Stimulated activated CD4-positive, alpha-beta T cell treated with anti-CD3 and anti-CD28 coated beads, Interleukin-15, amount 100 ng/mL, for 24 hours (primary cell): Measurements from ENCODE around the gene TUBA3E.
"Not testable (repeated sequence)": the region's sequence is repeated elsewhere in the genome, so short reads cannot be mapped to it uniquely, and the experiment has no call there.

ENCODE experiments used
- DNase-seq: peaks from one replicate; pipeline ENCODE4 v3.0.0-alpha.2; 2020

The TUBA3E gene

GRCh38 chr2:130160838-130161705 lies 37.2 kb downstream of the TUBA3E start:
- not testable (repeated sequence) for DNase-seq

GRCh38 chr2:130160131-130160530 lies 38.1 kb downstream of the TUBA3E start:
- DNase-seq: no peak

GRCh38 chr2:130159376-130159775 lies 38.9 kb downstream of the TUBA3E start:
- DNase-seq: not testable (repeated sequence)

GRCh38 chr2:130158631-130159030 lies 39.6 kb downstream of the TUBA3E start:
- no peak for DNase-seq

GRCh38 chr2:130157825-130158514 lies 40.3 kb downstream of the TUBA3E start:
- DNase-seq: not testable (repeated sequence)

GRCh38 chr2:130157354-130157753 lies 40.9 kb downstream of the TUBA3E start:
- not testable (repeated sequence) for DNase-seq

- DNase-seq: no peak
These were observed 41.6 kb downstream of the TUBA3E start for GRCh38 chr2:130156624-130157004.

GRCh38 chr2:130155956-130156623 lies 42.1 kb downstream of the TUBA3E start:
- DNase-seq: peak; percentile 23

- DNase-seq: no peak
These were observed 43.2 kb downstream of the TUBA3E start for GRCh38 chr2:130154773-130155765.

- DNase-seq: not testable (repeated sequence)
These were observed 43.8 kb downstream of the TUBA3E start for GRCh38 chr2:130154423-130154770.

GRCh38 chr2:130153721-130154422 lies 44.4 kb downstream of the TUBA3E start:
- not testable (repeated sequence) for DNase-seq

GRCh38 chr2:130152816-130153595 lies 45.2 kb downstream of the TUBA3E start:
- no peak for DNase-seq

GRCh38 chr2:130152136-130152815 lies 46.0 kb downstream of the TUBA3E start:
- not testable (repeated sequence) for DNase-seq

- not testable (repeated sequence) for DNase-seq
These were observed 47.1 kb downstream of the TUBA3E start for GRCh38 chr2:130151145-130151512.

GRCh38 chr2:130150181-130151144 lies 47.8 kb downstream of the TUBA3E start:
- no peak for DNase-seq

- not testable (repeated sequence) for DNase-seq
These were observed 49.7 kb downstream of the TUBA3E start for GRCh38 chr2:130148515-130148914.

- DNase-seq: peak; percentile 76
These were observed 53.2 kb downstream of the TUBA3E start, which contains the start of gene CCDC74B for GRCh38 chr2:130145006-130145414. CCDC74B (minus strand) TSS chr2:130145112; CDS start chr2:130144996, 116 bp downstream.

GRCh38 chr2:130143266-130144039 lies 54.8 kb downstream of the TUBA3E start:
- not testable (repeated sequence) for DNase-seq
